Activated T-cell treated with anti-CD3 and anti-CD28 coated beads, Interleukin-2, amount 50 U/mL, for 1 hour (primary cell): ENCODE results near the gene ILDR1.
"Not testable (repeated sequence)": the region's sequence is repeated elsewhere in the genome, so short reads cannot be mapped to it uniquely, and the experiment has no call there.

Experiments used
- DNase-seq: peaks from one replicate; pipeline ENCODE4 v3.0.0-alpha.2; 2020

Gene ILDR1

DNA sequence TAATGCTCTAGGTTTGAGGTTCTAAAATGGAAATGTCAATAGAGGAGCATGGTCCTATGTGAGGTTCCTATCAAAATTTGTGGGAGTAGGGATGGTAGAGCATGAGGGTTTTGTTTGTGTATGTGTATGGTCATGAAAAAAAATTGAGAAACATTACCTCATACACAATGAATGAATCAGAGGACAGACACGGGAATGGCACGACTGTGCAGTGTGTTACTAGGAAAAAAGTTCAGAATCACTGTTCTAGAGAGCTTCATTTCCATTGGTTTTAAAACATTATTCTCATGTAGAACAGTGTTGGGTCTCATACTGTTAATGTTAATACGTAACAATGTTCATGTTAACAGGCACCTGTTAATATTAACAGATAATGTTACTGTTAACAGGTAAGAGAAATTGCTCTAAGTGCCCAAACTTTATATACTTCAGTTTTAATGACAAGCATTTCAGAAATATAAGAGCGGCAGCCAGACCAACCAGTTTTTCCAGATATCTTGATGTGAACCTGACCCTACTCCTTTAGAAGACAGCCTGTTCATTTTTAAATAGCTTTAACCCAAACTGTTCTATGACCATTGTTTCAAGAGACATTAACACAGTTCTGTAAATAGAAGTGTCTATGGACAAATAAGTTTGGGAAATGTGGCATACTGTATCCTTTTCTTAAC is 79.8 kb downstream of the ILDR1 start:
- no peak for DNase-seq

DNA sequence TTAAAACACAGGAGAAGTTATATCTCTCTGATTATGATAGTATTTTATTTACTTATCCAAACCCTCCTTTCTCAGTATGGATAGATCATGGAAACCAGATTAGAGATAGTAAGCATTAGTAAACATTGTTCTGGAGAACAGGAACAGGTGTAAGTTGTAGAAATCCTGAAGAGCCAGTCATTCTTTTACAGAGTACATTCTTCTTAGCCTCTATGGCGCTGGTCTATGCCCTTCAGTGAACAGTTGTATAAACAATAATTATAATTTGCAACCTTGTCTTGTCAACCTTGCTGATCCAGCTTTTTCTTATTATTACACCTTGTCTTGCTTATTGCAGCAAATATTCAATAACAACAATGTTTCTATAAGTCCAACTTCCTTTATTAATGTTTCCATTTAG is 80.5 kb downstream of the ILDR1 start:
- no peak for DNase-seq

DNA sequence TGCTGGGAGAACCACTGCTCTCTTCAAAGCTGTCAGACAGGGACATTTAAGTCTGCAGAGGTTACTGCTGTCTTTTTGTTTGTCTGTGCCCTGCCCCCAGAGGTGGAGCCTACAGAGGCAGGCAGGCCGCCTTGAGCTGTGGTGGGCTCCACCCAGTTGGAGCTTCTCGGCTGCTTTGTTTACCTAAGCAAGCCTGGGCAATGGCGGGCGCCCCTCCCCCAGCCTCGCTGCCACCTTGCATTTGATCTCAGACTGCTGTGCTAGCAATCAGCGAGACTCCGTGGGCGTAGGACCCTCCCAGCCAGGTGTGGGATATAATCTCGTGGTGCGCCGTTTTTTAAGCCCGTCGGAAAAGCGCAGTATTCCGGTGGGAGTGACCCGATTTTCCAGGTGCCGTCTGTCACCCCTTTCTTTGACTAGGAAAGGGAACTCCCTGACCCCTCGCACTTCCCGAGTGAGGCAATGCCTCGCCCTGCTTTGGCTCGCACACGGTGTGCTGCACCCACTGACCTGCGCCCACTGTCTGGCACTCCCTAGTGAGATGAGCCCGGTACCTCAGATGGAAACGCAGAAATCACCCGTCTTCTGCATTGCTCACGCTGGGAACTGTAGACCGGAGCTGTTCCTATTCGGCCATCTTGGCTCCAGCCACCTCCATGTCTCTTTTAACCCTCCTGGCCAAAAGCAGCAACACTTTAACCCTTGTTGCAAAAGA is 83.7 kb downstream of the ILDR1 start:
- not testable (repeated sequence) for DNase-seq
